ENCODE data around the gene PHF12.
"Not testable (repeated sequence)": the region's sequence is repeated elsewhere in the genome, so short reads cannot be mapped to it uniquely, and the experiment has no call there.

PHF12 gene

GRCh38 chr17:28944343-28944742, 7.0 kb downstream of the PHF12 start:
- no peak overlapping the region for H3K27ac ChIP-seq (ENCODE audit: low read depth, low read length)
- H3K9me3 ChIP-seq (ENCODE audit: control insufficient read depth, insufficient read depth, low read depth, low read length), result no peaks in the 10 kb centered on the region
- H3K36me3 ChIP-seq (ENCODE audit: control insufficient read depth, insufficient read depth, low read length), result peaks cover 38% of the 10 kb centered on the region
- no peaks in the 10 kb centered on the region for H3K27me3 ChIP-seq (ENCODE audit: control insufficient read depth, insufficient read depth, low read length)
- H3K9ac ChIP-seq (ENCODE audit: low read length), result no peak overlapping the region
- H3K4me3 ChIP-seq (ENCODE audit: low read depth, low read length), result no peak overlapping the region
- H3K4me1 ChIP-seq (ENCODE audit: control insufficient read depth, insufficient read depth, low read length), result peaks cover 24% of the 10 kb centered on the region

DNA sequence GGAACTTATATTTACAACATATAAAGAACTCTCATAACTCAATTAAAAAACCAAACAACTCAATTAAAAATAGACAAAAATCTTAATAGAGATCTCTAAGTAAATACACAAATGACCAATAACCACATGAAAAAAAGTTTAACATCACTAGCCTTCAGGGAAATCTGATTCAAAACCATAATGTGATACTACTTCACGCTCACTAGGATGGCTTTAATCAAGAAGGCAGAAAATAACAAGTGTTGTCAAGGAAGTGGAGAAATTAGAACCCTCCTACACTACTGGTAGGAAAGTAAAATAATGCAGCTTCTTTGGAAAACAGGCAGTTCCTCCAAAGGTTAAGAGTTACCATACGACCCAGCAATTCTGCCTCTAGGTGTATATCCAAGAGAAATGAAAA, 8.4 kb downstream of the PHF12 start:
- Histone ChIP-seq H3K27ac (ENCODE audit: low read depth, low read length) (no peak overlapping the region), H3K4me3 (ENCODE audit: low read depth, low read length) (no peak overlapping the region), H3K9ac (ENCODE audit: low read length) (no peak overlapping the region), H3K9me3 (ENCODE audit: control insufficient read depth, insufficient read depth, low read depth, low read length) (no peaks in the 10 kb centered on the region), H3K27me3 (ENCODE audit: control insufficient read depth, insufficient read depth, low read length) (no peaks in the 10 kb centered on the region), H3K4me1 (ENCODE audit: control insufficient read depth, insufficient read depth, low read length) (peaks cover 17% of the 10 kb centered on the region), H3K36me3 (ENCODE audit: control insufficient read depth, insufficient read depth, low read length) (peaks cover 43% of the 10 kb centered on the region)

DNA sequence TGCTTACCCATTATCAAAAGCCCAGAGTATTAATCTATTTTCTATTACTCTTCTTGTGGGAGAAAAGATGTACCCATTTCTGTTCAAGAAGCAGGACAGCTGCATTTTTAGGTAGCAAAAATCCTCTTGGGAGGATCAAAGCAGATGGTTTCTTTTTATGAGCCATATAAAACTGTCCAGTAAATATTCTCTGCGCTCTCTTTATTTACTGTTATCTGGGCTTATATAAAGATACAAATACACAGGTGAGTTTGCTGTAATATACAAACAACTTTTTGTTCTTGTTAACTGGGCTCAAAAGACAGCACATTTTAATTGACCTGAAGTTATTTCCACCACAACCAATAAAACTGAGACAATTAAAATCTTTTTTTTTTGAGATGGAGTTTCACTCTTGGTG, 10.1 kb downstream of the PHF12 start:
- Histone ChIP-seq H3K4me3 (ENCODE audit: low read depth, low read length) (no peak overlapping the region), H3K9me3 (ENCODE audit: control insufficient read depth, insufficient read depth, low read depth, low read length) (no peaks in the 10 kb centered on the region), H3K27ac (ENCODE audit: low read depth, low read length) (no peak overlapping the region), H3K9ac (ENCODE audit: low read length) (no peak overlapping the region), H3K4me1 (ENCODE audit: control insufficient read depth, insufficient read depth, low read length) (peaks cover 28% of the 10 kb centered on the region), H3K27me3 (ENCODE audit: control insufficient read depth, insufficient read depth, low read length) (no peaks in the 10 kb centered on the region), H3K36me3 (ENCODE audit: control insufficient read depth, insufficient read depth, low read length) (peaks cover 37% of the 10 kb centered on the region)

DNA sequence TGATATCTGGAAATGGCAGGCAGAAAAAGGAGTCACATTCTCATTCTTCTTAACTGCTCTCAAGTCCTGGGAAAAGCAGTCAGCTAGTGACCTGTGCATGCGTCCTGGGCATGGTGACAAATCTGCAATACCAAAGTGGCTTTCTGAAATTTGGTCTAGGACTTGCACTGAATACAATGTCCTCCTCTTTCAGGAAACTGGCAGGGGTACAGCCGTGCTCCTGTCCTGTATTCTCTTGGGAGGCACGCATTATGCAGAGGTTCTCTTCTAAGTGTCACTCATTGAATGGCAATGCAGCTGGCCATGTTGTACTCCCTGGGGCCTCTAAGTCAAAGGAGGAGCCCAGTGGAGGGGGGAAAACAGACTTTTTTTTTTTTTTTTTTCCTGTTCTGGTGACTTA, 10.6 kb downstream of the PHF12 start:
- Histone ChIP-seq H3K27me3 (ENCODE audit: control insufficient read depth, insufficient read depth, low read length) (no peaks in the 10 kb centered on the region), H3K4me3 (ENCODE audit: low read depth, low read length) (no peak overlapping the region), H3K4me1 (ENCODE audit: control insufficient read depth, insufficient read depth, low read length) (peaks cover 32% of the 10 kb centered on the region), H3K36me3 (ENCODE audit: control insufficient read depth, insufficient read depth, low read length) (peaks cover 42% of the 10 kb centered on the region), H3K27ac (ENCODE audit: low read depth, low read length) (no peak overlapping the region), H3K9ac (ENCODE audit: low read length) (no peak overlapping the region), H3K9me3 (ENCODE audit: control insufficient read depth, insufficient read depth, low read depth, low read length) (no peaks in the 10 kb centered on the region)

DNA sequence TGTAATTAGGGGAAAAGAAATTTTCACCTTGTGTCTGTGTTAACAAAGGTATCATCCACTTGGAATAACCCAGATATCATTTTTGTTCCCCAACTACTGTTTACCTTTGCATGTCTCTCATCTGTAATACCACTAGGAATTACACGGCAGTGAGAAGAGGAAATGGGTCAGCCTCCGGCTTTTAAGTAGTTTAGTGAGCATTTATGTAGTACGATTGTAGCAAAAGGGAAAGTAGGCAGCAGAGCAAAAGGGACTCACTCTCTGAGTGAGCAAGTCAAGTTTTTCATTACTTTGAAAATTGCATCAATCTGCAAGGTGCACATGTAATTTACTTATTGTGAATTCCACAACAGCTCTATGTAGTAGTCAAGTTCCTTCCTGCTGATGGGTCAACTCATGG, 11.2 kb downstream of the PHF12 start:
- no peak overlapping the region for H3K9ac ChIP-seq (ENCODE audit: low read length)
- H3K4me1 ChIP-seq (ENCODE audit: control insufficient read depth, insufficient read depth, low read length), result peaks cover 32% of the 10 kb centered on the region
- peaks cover 38% of the 10 kb centered on the region for H3K36me3 ChIP-seq (ENCODE audit: control insufficient read depth, insufficient read depth, low read length)
- H3K4me3 ChIP-seq (ENCODE audit: low read depth, low read length), result no peak overlapping the region
- no peaks in the 10 kb centered on the region for H3K27me3 ChIP-seq (ENCODE audit: control insufficient read depth, insufficient read depth, low read length)
- H3K27ac ChIP-seq (ENCODE audit: low read depth, low read length), result no peak overlapping the region
- H3K9me3 ChIP-seq (ENCODE audit: control insufficient read depth, insufficient read depth, low read depth, low read length), result no peaks in the 10 kb centered on the region

GRCh38 chr17:28938552-28938951, 12.8 kb downstream of the PHF12 start:
- Histone ChIP-seq H3K4me1 (ENCODE audit: control insufficient read depth, insufficient read depth, low read length) (peaks cover 32% of the 10 kb centered on the region), H3K9me3 (ENCODE audit: control insufficient read depth, insufficient read depth, low read depth, low read length) (no peaks in the 10 kb centered on the region), H3K27me3 (ENCODE audit: control insufficient read depth, insufficient read depth, low read length) (no peaks in the 10 kb centered on the region), H3K9ac (ENCODE audit: low read length) (no peak overlapping the region), H3K4me3 (ENCODE audit: low read depth, low read length) (no peak overlapping the region), H3K27ac (ENCODE audit: low read depth, low read length) (no peak overlapping the region), H3K36me3 (ENCODE audit: control insufficient read depth, insufficient read depth, low read length) (peaks cover 32% of the 10 kb centered on the region)

DNA sequence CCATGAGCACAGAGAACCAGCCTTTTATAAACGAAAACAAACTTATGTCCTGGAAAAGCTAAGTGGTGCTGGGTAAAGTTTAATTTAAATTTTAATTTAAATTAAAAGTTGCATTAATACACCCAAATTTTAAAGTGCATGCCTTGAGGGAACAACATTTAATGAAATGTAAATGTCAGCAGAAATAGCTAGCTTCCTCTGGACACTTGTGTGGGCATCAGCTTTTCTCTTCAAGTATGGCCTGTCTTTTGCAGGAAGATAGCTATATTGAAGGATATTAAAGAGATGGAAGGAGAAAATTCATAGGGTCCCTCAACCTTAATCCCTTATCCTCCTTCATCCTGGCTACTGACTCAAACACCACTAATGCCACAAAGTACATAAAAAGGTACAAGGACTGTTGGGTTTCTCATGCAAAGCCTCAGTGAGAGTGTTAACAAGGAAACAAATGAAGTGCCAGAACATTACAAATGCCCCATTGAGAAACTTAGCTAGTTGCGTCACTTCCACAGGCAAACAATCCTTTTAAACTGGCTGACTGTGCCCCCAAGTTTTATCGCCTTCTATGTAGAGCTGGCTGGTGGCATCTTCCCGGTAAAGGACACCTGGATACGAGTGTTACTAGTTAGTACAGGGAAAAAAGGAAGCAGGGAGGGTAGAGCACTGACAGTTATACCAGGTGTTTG, 14.1 kb downstream of the PHF12 start:
- Histone ChIP-seq H3K4me1 (ENCODE audit: control insufficient read depth, insufficient read depth, low read length) (peaks cover 32% of the 10 kb centered on the region), H3K9me3 (ENCODE audit: control insufficient read depth, insufficient read depth, low read depth, low read length) (no peaks in the 10 kb centered on the region), H3K36me3 (ENCODE audit: control insufficient read depth, insufficient read depth, low read length) (peaks cover 33% of the 10 kb centered on the region), H3K9ac (ENCODE audit: low read length) (no peak overlapping the region), H3K27ac (ENCODE audit: low read depth, low read length) (no peak overlapping the region), H3K27me3 (ENCODE audit: control insufficient read depth, insufficient read depth, low read length) (no peaks in the 10 kb centered on the region), H3K4me3 (ENCODE audit: low read depth, low read length) (no peak overlapping the region)

DNA sequence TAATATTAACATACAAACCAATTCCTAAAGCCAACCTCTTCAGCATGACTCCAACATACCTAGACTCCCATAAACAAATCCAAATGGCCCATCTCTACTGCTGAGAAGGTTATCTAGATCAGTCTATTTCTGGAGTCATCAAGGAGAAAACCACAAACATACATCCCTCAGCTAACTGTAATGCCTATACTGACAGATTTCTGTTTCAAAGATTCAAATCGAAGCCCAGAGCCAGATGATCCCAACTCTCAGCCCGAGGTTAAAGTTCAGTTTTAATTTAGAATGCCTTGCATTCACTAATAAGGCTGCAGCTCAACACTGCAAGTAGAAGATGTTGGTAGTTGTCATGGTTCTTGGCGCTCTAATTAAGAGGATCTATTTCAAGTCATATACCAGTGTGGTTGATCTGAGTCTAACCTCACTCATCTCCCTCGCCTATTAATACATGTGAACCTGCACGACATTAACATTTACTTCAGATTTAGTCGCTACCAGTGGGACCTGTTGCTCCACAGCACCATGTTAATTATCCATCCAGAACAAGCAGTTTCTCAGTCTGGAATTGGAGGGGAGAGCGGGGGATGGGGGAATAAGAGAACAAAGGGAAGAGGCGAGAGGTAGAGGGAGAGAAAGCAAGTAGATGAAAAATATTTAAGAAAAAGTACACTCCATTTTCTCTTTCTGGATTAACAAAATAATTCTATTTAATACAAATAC, 15.4 kb downstream of the PHF12 start:
- H3K9me3 ChIP-seq (ENCODE audit: control insufficient read depth, insufficient read depth, low read depth, low read length), result no peaks in the 10 kb centered on the region
- no peaks in the 10 kb centered on the region for H3K27me3 ChIP-seq (ENCODE audit: control insufficient read depth, insufficient read depth, low read length)
- H3K9ac ChIP-seq (ENCODE audit: low read length), result no peak overlapping the region
- peaks cover 28% of the 10 kb centered on the region for H3K36me3 ChIP-seq (ENCODE audit: control insufficient read depth, insufficient read depth, low read length)
- no peak overlapping the region for H3K27ac ChIP-seq (ENCODE audit: low read depth, low read length)
- peaks cover 32% of the 10 kb centered on the region for H3K4me1 ChIP-seq (ENCODE audit: control insufficient read depth, insufficient read depth, low read length)
- no peak overlapping the region for H3K4me3 ChIP-seq (ENCODE audit: low read depth, low read length)

GRCh38 chr17:28934508-28934907, 16.8 kb downstream of the PHF12 start:
- not testable (repeated sequence) for H3K9me3 ChIP-seq (ENCODE audit: control insufficient read depth, insufficient read depth, low read depth, low read length); H3K4me3 ChIP-seq (ENCODE audit: low read depth, low read length); H3K27me3 ChIP-seq (ENCODE audit: control insufficient read depth, insufficient read depth, low read length); H3K27ac ChIP-seq (ENCODE audit: low read depth, low read length); H3K9ac ChIP-seq (ENCODE audit: low read length)
- H3K4me1 ChIP-seq (ENCODE audit: control insufficient read depth, insufficient read depth, low read length), result peaks cover 21% of the 10 kb centered on the region
- peaks cover 28% of the 10 kb centered on the region for H3K36me3 ChIP-seq (ENCODE audit: control insufficient read depth, insufficient read depth, low read length)

DNA sequence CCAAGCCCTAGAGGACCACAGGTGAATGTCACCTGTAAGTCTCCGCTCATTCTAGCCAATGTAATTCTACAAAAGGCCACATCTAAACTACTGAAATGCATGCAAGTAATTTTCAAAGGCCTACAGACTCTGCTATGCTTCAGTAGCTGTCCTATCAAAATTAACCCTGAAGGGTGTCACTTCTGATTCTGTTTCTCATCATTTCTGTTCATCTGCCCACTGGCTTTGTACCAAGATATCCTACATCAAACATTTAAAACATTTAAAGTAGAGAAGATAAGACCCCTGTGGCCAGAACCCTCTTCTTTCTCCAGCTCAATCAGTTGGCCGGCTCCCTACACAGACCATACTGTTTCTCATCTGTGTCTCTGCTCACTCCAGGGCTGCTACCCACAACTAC, 21.5 kb downstream of the PHF12 start:
- no peak overlapping the region for H3K27ac ChIP-seq (ENCODE audit: low read depth, low read length)
- H3K27me3 ChIP-seq (ENCODE audit: control insufficient read depth, insufficient read depth, low read length), result no peaks in the 10 kb centered on the region
- H3K4me1 ChIP-seq (ENCODE audit: control insufficient read depth, insufficient read depth, low read length), result no peaks in the 10 kb centered on the region
- H3K4me3 ChIP-seq (ENCODE audit: low read depth, low read length), result no peak overlapping the region
- no peak overlapping the region for H3K9ac ChIP-seq (ENCODE audit: low read length)
- H3K9me3 ChIP-seq (ENCODE audit: control insufficient read depth, insufficient read depth, low read depth, low read length), result no peaks in the 10 kb centered on the region
- H3K36me3 ChIP-seq (ENCODE audit: control insufficient read depth, insufficient read depth, low read length), result peaks cover 48% of the 10 kb centered on the region

DNA sequence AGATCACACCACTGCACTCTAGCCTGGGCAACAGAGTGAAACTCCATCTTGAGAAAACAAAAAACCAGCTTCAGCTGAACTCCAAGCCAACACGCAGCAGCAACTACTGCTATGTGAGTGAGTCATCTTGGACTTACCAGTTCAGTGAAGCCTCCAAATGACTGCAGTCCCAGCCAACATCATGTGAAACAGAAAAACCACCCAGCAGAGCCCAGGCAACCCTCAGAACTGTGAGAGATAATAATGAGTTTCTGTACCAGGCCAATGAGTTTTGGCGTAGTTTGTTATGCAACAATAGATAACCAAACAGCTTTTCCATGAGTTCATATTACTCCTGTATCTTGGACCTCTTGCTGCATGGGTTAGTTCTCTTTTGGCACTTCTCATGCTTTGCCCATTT, 23.3 kb downstream of the PHF12 start:
- Histone ChIP-seq H3K27me3 (ENCODE audit: control insufficient read depth, insufficient read depth, low read length) (no peaks in the 10 kb centered on the region), H3K4me1 (ENCODE audit: control insufficient read depth, insufficient read depth, low read length) (no peaks in the 10 kb centered on the region), H3K4me3 (ENCODE audit: low read depth, low read length) (no peak overlapping the region), H3K36me3 (ENCODE audit: control insufficient read depth, insufficient read depth, low read length) (peaks cover 61% of the 10 kb centered on the region), H3K9ac (ENCODE audit: low read length) (no peak overlapping the region), H3K27ac (ENCODE audit: low read depth, low read length) (no peak overlapping the region), H3K9me3 (ENCODE audit: control insufficient read depth, insufficient read depth, low read depth, low read length) (no peaks in the 10 kb centered on the region)

Data from HUES6 (cell line).